Stimulated activated CD4-positive, alpha-beta T cell treated with anti-CD3 and anti-CD28 coated beads, Interleukin-15, amount 100 ng/mL, for 1 hour (primary cell): ENCODE results near the gene UBIAD1.

Source experiments
- DNase-seq, 2 donors: peaks; one replicate each; pipeline ENCODE4 v3.0.0-alpha.2; 2020; ENCODE audit warnings: low read depth in 1 of 2, low spot score in 1 of 2

The UBIAD1 gene

DNA sequence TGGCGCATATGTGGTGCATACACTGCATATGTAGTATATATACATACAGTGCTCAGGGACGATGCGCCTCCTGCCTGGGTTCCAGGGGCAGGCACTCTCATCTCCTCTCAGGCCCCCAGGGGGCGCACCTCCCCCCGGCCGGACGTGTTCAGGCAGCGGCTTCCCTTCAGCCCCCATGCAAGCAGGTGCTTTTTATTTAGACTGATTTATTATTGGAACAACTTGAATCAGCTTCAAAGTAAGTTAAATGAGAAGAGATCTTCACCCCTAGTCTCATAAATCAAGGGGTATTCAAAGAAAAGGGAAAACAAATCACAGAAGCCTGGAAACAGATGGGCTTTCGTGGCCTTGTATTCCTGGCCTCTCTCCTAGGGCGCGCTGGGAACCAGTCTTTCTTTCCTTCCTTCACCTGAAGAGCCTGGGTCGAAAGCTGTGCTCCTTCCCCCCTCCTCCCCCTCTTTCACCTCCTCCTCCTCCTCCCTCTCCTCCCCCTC is 64.6 kb downstream of the UBIAD1 start:
- DNase-seq: peak; percentile 47 to 63
